Fibroblast of lung (primary cell): ENCODE measurements around the gene IGF2R. TPM values are rescaled to one million over a fixed set of nuclear protein-coding genes. Genes with fewer than 3 reads are reported as not detected.

ENCODE experiments used
- DNase-seq, 2 donors: peaks; one replicate each; pipeline versions ENCODE4 v3.0.0 to v3.0.0-alpha.2; 2010; ENCODE audit warnings: low read depth in 2 of 2
- H2AFZ ChIP-seq: 2 replicates; pipeline ENCODE4 v1.5.1; 2012; ENCODE audit warnings: low read length, control low read depth, inconsistent platforms
- H3K27ac ChIP-seq: 2 replicates; pipeline ENCODE4 v1.5.1; 2011; ENCODE audit warnings: low read length, control low read depth; ENCODE audit not compliant: insufficient read depth
- H3K27me3 ChIP-seq: 2 replicates; pipeline ENCODE4 v1.5.1; 2011; ENCODE audit warnings: mild to moderate bottlenecking, low read length; ENCODE audit not compliant: control insufficient read depth, insufficient read depth
- H3K36me3 ChIP-seq: 2 replicates; pipeline ENCODE4 v1.5.1; 2011; ENCODE audit warnings: low read length; ENCODE audit not compliant: control insufficient read depth, insufficient read depth
- H3K4me1 ChIP-seq: 2 replicates; pipeline ENCODE4 v1.5.1; 2011; ENCODE audit warnings: low read length; ENCODE audit not compliant: control insufficient read depth, insufficient read depth; ENCODE audit errors: extremely low read depth
- H3K4me2 ChIP-seq: 2 replicates; pipeline ENCODE4 v1.5.1; 2011; ENCODE audit warnings: low read length, control low read depth; ENCODE audit not compliant: insufficient read depth; ENCODE audit errors: extremely low read depth
- H3K4me3 ChIP-seq, 4 experiments: fragments of 200-600 bp in 1 of 4; sonication (generic) in 1 of 4; replicated peaks in 1 of 4; 2 replicates each; pipeline ENCODE4 v1.5.1; 2011 to 2016; ENCODE audit warnings: low read length in 4 of 4, low read depth in 3 of 4, mild to moderate bottlenecking in 3 of 4, control low read depth in 2 of 4, inconsistent platforms in 1 of 4, mixed read lengths in 1 of 4; ENCODE audit not compliant: insufficient read depth in 1 of 4; ENCODE audit errors: control extremely low read depth in 1 of 4
- H3K79me2 ChIP-seq: 2 replicates; pipeline ENCODE4 v1.5.1; 2012; ENCODE audit warnings: mild to moderate bottlenecking, low read length, inconsistent platforms; ENCODE audit not compliant: control insufficient read depth, insufficient read depth
- H3K9ac ChIP-seq: 2 replicates; pipeline ENCODE4 v1.5.1; 2011; ENCODE audit warnings: mild to moderate bottlenecking, low read length, control low read depth; ENCODE audit not compliant: insufficient read depth
- H3K9me3 ChIP-seq: 2 replicates; pipeline ENCODE4 v1.5.1; 2012; ENCODE audit warnings: low read depth, low read length; ENCODE audit not compliant: control insufficient read depth, insufficient read depth
- H4K20me1 ChIP-seq: 2 replicates; pipeline ENCODE4 v1.5.1; 2011; ENCODE audit warnings: low read length; ENCODE audit not compliant: control insufficient read depth, insufficient read depth; ENCODE audit errors: extremely low read depth
- CTCF ChIP-seq, 2 donors: IDR thresholded peaks in 1 of 2; conservative IDR thresholded peaks in 1 of 2; 1 replicate in 1 of 2; 2 replicates in 1 of 2; pipeline ENCODE4 v1.5.1; 2011 to 2012; ENCODE audit warnings: low read length in 2 of 2, control low read depth in 1 of 2, inconsistent platforms in 1 of 2, low read depth in 1 of 2, mild to moderate bottlenecking in 1 of 2
- EZH2 ChIP-seq: IDR thresholded peaks from 2 replicates; pipeline ENCODE4 v1.5.1; 2012; ENCODE audit warnings: low read length, control low read depth, mild to moderate bottlenecking; ENCODE audit errors: missing control alignments
- polyA plus RNA-seq, 2 donors: library from polyadenylated mRNA; depleted of rRNA in 1 of 2; stranded (reverse) in 1 of 2; unstranded in 1 of 2; fragments of >200 nt; gene quantifications; 2 replicates each; pipeline ENCODE4 v1.2.1, GENCODE V29; 2011 to 2012; ENCODE audit warnings: missing spikeins in 1 of 2
- total RNA-seq: library from RNA; depleted of rRNA; stranded (reverse); fragments of >200 nt; gene quantifications from 2 replicates; pipeline ENCODE4 v1.2.1, GENCODE V29; 2014

The IGF2R gene
- total and polyA plus RNA-seq, 2 donors (not counting 1 experiment from before 2014, with no cell fraction given), result 37.6 to 300 TPM

- DNase-seq, result no peak
- H3K27ac ChIP-seq, result no peak overlapping the region
- H3K79me2 ChIP-seq, result peaks cover 68% of the 10 kb centered on the region
- no peaks in the 10 kb centered on the region for H3K27me3 ChIP-seq
- H3K36me3 ChIP-seq, result peaks cover 2% of the 10 kb centered on the region
- TF ChIP-seq CTCF (conservative IDR thresholded peaks at IDR 0.05 in 1 of 2, IDR thresholded peaks at IDR 0.05 in 1 of 2; ENCODE audit: low read depth in 1 of 2, low read length in 2 of 2), result no peak
- TF ChIP-seq EZH2, result no peak
- H3K9ac ChIP-seq, result no peak overlapping the region
- H3K4me3 ChIP-seq, result no peak overlapping the region
- H3K9me3 ChIP-seq, result no peaks in the 10 kb centered on the region
- no peak overlapping the region for H2AFZ ChIP-seq
- H3K4me1 ChIP-seq, result peaks cover 5% of the 10 kb centered on the region
- H3K4me2 ChIP-seq, result no peak overlapping the region
- H4K20me1 ChIP-seq, result peaks cover 2% of the 10 kb centered on the region
Measured at GRCh38 chr6:159992366-159992765, 23.5 kb downstream of the IGF2R start.

DNA sequence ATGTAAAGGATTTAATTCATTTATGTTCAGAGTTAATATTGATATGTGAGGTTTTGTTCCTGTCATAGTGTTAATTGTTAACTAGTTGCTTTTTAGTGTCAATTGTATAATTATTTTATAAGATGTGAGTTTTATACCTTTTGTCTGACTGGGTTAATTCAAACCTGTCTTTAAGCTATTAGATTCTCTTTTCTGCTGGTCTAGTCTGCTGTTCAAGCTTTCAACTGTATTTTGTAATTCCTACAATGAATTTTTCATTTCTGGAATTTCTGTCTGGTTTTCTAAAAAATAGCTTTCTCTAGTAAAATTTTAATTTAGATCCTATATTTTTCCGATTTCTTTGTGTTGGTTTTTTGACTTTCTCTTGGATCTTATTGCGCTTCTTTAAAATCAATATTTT is 26.5 kb downstream of the IGF2R start:
- H3K27me3 ChIP-seq, result no peaks in the 10 kb centered on the region
- peaks cover 3% of the 10 kb centered on the region for H3K36me3 ChIP-seq
- H2AFZ ChIP-seq, result no peak overlapping the region
- no peaks in the 10 kb centered on the region for H3K4me1 ChIP-seq
- H3K4me3 ChIP-seq, result no peak overlapping the region
- no peaks in the 10 kb centered on the region for H3K9me3 ChIP-seq
- no peak for TF ChIP-seq EZH2
- no peak for TF ChIP-seq CTCF (conservative IDR thresholded peaks at IDR 0.05 in 1 of 2, IDR thresholded peaks at IDR 0.05 in 1 of 2; ENCODE audit: low read depth in 1 of 2, low read length in 2 of 2)
- no peak for DNase-seq
- H3K4me2 ChIP-seq, result no peak overlapping the region
- no peak overlapping the region for H3K9ac ChIP-seq
- H3K27ac ChIP-seq, result no peak overlapping the region
- peaks cover 2% of the 10 kb centered on the region for H4K20me1 ChIP-seq
- peaks cover 51% of the 10 kb centered on the region for H3K79me2 ChIP-seq

DNA sequence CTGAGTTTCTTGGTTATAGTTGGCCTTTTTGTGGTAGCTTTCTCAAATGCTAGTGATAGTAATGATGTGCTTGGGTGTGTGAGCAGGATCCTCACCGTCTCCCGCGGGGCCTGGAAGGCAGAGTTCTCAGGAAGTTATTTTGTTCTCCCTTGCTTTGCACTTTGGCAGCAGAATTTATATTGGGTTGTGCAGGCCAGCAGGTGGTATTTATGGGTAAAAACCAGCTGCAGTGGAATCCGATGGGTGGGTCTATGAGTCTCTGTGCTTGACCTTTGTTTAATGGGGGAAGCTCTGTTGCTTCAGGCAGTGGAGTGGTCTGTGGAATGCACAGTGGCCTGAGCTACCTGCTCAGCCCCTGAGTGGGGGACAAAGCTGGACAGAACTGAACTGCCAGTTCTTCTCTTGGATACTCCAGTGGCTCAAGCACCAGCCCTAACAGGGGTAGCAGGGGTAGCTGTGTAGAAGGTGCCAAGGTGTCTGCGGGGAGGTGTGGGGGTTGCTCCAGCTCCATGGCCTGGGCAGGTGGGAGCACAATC is 27.3 kb downstream of the IGF2R start:
- Histone ChIP-seq H3K27ac (no peak overlapping the region), H3K36me3 (peaks cover 3% of the 10 kb centered on the region), H3K9me3 (no peaks in the 10 kb centered on the region), H3K4me1 (no peaks in the 10 kb centered on the region), H3K4me2 (no peak overlapping the region), H3K27me3 (no peaks in the 10 kb centered on the region), H3K79me2 (peaks cover 53% of the 10 kb centered on the region), H3K9ac (no peak overlapping the region), H3K4me3 (no peak overlapping the region), H2AFZ (no peak overlapping the region), H4K20me1 (peaks cover 2% of the 10 kb centered on the region)
- TF ChIP-seq CTCF (conservative IDR thresholded peaks at IDR 0.05 in 1 of 2, IDR thresholded peaks at IDR 0.05 in 1 of 2; ENCODE audit: low read depth in 1 of 2, low read length in 2 of 2) (no peak), EZH2 (no peak)
- DNase-seq, result no peak
